ENCODE data around the gene PTPRC.

PTPRC gene

GRCh38 chr1:198622001-198622400 lies 16.8 kb upstream of the PTPRC start:
- no peak overlapping the region for H3K4me3 ChIP-seq (ENCODE audit: low read depth in 1 of 2, low read length in 2 of 2)
- no peaks in the 10 kb centered on the region for H3K9me3 ChIP-seq (ENCODE audit: control insufficient read depth in 1 of 2, low read length in 2 of 2)
- H3K4me1 ChIP-seq (ENCODE audit: control insufficient read depth in 1 of 2, insufficient read depth in 2 of 2, low read length in 2 of 2) = no peaks in the 10 kb centered on the region
- H3K36me3 ChIP-seq (ENCODE audit: control insufficient read depth in 1 of 2, insufficient read depth in 2 of 2, low read length in 2 of 2) = no peaks in the 10 kb centered on the region
- no peaks in the 10 kb centered on the region for H3K27me3 ChIP-seq (ENCODE audit: low read depth, low read length)
- H3K27ac ChIP-seq (ENCODE audit: low read length) = no peak overlapping the region

GRCh38 chr1:198623752-198624647 lies 14.8 kb upstream of the PTPRC start:
- H3K27ac ChIP-seq (ENCODE audit: low read length) = no peak overlapping the region
- no peak overlapping the region for H3K4me3 ChIP-seq (ENCODE audit: low read depth in 1 of 2, low read length in 2 of 2)
- H3K27me3 ChIP-seq (ENCODE audit: low read depth, low read length) = no peaks in the 10 kb centered on the region
- no peaks in the 10 kb centered on the region for H3K4me1 ChIP-seq (ENCODE audit: control insufficient read depth in 1 of 2, insufficient read depth in 2 of 2, low read length in 2 of 2)
- H3K9me3 ChIP-seq (ENCODE audit: control insufficient read depth in 1 of 2, low read length in 2 of 2) = no peaks in the 10 kb centered on the region
- H3K36me3 ChIP-seq (ENCODE audit: control insufficient read depth in 1 of 2, insufficient read depth in 2 of 2, low read length in 2 of 2) = no peaks in the 10 kb centered on the region

DNA sequence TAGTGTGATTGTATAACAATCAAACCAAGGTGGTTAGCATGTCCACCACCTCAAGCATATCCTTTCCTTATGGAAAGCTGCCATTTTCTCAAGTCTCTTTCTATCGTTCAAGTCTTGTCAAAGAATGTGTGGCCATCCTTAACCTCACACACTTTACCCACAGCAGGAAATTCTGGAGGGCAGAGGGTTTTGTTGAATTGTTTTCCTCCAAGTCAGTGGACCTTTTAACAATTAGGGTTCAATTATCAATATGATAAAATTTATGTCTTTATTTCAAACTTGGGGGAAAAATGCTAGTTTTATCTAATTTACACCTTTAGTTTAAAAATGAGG lies 14.2 kb upstream of the PTPRC start:
- no peaks in the 10 kb centered on the region for H3K4me1 ChIP-seq (ENCODE audit: control insufficient read depth in 1 of 2, insufficient read depth in 2 of 2, low read length in 2 of 2)
- no peaks in the 10 kb centered on the region for H3K27me3 ChIP-seq (ENCODE audit: low read depth, low read length)
- no peak overlapping the region for H3K27ac ChIP-seq (ENCODE audit: low read length)
- no peaks in the 10 kb centered on the region for H3K36me3 ChIP-seq (ENCODE audit: control insufficient read depth in 1 of 2, insufficient read depth in 2 of 2, low read length in 2 of 2)
- H3K4me3 ChIP-seq (ENCODE audit: low read depth in 1 of 2, low read length in 2 of 2) = no peak overlapping the region
- no peaks in the 10 kb centered on the region for H3K9me3 ChIP-seq (ENCODE audit: control insufficient read depth in 1 of 2, low read length in 2 of 2)

DNA sequence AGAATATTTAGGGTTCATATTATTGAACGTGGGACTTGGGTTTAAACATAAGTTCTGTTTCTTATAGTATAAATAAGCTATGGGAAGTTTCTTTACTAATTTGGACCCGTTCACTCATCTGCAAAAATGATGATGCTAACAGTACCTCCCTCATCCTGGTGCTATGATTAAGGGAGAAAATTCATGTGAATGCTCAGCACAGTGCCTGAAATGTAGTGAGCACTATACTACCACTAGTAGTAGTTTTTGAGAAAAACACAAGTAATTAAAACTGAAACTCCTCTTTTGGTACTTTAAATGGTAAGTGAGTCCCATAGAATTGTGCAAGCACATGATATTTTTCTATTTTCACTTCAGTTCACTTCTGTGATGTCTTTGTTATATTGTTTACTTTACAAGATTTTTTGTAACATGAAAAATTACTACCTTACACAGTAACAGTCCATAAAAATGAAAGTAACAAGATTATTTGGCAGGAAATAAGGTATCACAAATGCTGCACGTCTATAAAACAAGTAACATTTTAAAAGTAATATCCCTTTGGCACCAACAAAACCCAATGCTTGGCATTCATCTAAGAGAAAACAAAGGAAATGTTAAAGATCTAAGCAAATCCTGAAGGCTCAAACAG lies 11.3 kb upstream of the PTPRC start:
- no peaks in the 10 kb centered on the region for H3K27me3 ChIP-seq (ENCODE audit: low read depth, low read length)
- no peak overlapping the region for H3K4me3 ChIP-seq (ENCODE audit: low read depth in 1 of 2, low read length in 2 of 2)
- no peaks in the 10 kb centered on the region for H3K9me3 ChIP-seq (ENCODE audit: control insufficient read depth in 1 of 2, low read length in 2 of 2)
- H3K36me3 ChIP-seq (ENCODE audit: control insufficient read depth in 1 of 2, insufficient read depth in 2 of 2, low read length in 2 of 2) = no peaks in the 10 kb centered on the region
- no peak overlapping the region for H3K27ac ChIP-seq (ENCODE audit: low read length)
- no peaks in the 10 kb centered on the region for H3K4me1 ChIP-seq (ENCODE audit: control insufficient read depth in 1 of 2, insufficient read depth in 2 of 2, low read length in 2 of 2)

- Histone ChIP-seq H3K9me3 (ENCODE audit: control insufficient read depth in 1 of 2, low read length in 2 of 2) (no peaks in the 10 kb centered on the region), H3K27ac (ENCODE audit: low read length) (no peak overlapping the region), H3K4me1 (ENCODE audit: control insufficient read depth in 1 of 2, insufficient read depth in 2 of 2, low read length in 2 of 2) (no peaks in the 10 kb centered on the region), H3K27me3 (ENCODE audit: low read depth, low read length) (no peaks in the 10 kb centered on the region), H3K36me3 (ENCODE audit: control insufficient read depth in 1 of 2, insufficient read depth in 2 of 2, low read length in 2 of 2) (no peaks in the 10 kb centered on the region), H3K4me3 (ENCODE audit: low read depth in 1 of 2, low read length in 2 of 2) (no peak overlapping the region)
Measured at GRCh38 chr1:198628067-198628455, 10.8 kb upstream of the PTPRC start.

- Histone ChIP-seq H3K9me3 (ENCODE audit: control insufficient read depth in 1 of 2, low read length in 2 of 2) (no peaks in the 10 kb centered on the region), H3K4me1 (ENCODE audit: control insufficient read depth in 1 of 2, insufficient read depth in 2 of 2, low read length in 2 of 2) (no peaks in the 10 kb centered on the region), H3K27me3 (ENCODE audit: low read depth, low read length) (no peaks in the 10 kb centered on the region), H3K36me3 (ENCODE audit: control insufficient read depth in 1 of 2, insufficient read depth in 2 of 2, low read length in 2 of 2) (no peaks in the 10 kb centered on the region), H3K27ac (ENCODE audit: low read length) (no peak overlapping the region), H3K4me3 (ENCODE audit: low read depth in 1 of 2, low read length in 2 of 2) (no peak overlapping the region)
Measured at GRCh38 chr1:198629610-198630009, 9.2 kb upstream of the PTPRC start.

DNA sequence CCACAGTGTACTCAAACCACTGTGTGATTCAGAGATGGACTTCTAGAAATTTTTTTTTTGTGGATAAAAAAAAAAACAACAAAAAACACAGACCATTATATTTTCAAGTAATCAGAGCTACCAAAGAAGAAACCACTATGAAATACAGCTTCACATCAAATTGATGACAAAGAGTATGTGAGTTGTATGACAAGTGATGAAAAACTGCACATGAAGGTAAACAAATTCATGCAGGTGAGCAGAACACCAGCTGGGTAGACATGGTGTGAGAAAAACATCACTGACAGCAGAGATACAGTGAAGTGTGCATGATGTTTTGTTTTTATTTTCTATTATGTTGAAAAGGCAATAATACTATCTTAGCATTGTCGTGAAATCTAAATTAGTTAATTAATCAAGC lies 8.0 kb upstream of the PTPRC start:
- H3K9me3 ChIP-seq (ENCODE audit: control insufficient read depth in 1 of 2, low read length in 2 of 2) = no peaks in the 10 kb centered on the region
- no peaks in the 10 kb centered on the region for H3K4me1 ChIP-seq (ENCODE audit: control insufficient read depth in 1 of 2, insufficient read depth in 2 of 2, low read length in 2 of 2)
- H3K27ac ChIP-seq (ENCODE audit: low read length) = no peak overlapping the region
- no peaks in the 10 kb centered on the region for H3K36me3 ChIP-seq (ENCODE audit: control insufficient read depth in 1 of 2, insufficient read depth in 2 of 2, low read length in 2 of 2)
- H3K4me3 ChIP-seq (ENCODE audit: low read depth in 1 of 2, low read length in 2 of 2) = no peak overlapping the region
- no peaks in the 10 kb centered on the region for H3K27me3 ChIP-seq (ENCODE audit: low read depth, low read length)

GRCh38 chr1:198631292-198631691 lies 7.5 kb upstream of the PTPRC start:
- H3K4me1 ChIP-seq (ENCODE audit: control insufficient read depth in 1 of 2, insufficient read depth in 2 of 2, low read length in 2 of 2) = no peaks in the 10 kb centered on the region
- H3K36me3 ChIP-seq (ENCODE audit: control insufficient read depth in 1 of 2, insufficient read depth in 2 of 2, low read length in 2 of 2) = no peaks in the 10 kb centered on the region
- no peaks in the 10 kb centered on the region for H3K9me3 ChIP-seq (ENCODE audit: control insufficient read depth in 1 of 2, low read length in 2 of 2)
- no peak overlapping the region for H3K27ac ChIP-seq (ENCODE audit: low read length)
- H3K4me3 ChIP-seq (ENCODE audit: low read depth in 1 of 2, low read length in 2 of 2) = no peak overlapping the region
- no peaks in the 10 kb centered on the region for H3K27me3 ChIP-seq (ENCODE audit: low read depth, low read length)

DNA sequence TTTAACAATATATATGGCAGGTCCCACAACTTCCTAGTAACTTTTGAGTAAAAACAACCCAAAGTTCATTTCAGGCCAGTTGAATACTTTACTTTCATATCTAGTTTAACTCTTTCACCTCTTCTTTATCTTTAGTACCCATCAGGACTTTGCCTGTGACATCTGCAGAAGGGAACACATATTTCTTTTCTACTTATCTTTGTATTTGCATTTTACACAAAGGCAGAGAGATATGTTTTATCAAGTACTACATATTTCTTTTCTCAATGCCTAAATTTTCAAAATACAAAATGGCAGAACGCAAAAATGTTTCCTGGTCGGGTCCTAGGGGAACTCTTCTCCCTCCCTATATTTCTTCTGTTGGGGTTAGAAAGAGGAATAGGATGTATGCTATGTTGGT lies 6.8 kb upstream of the PTPRC start:
- no peaks in the 10 kb centered on the region for H3K36me3 ChIP-seq (ENCODE audit: control insufficient read depth in 1 of 2, insufficient read depth in 2 of 2, low read length in 2 of 2)
- no peaks in the 10 kb centered on the region for H3K27me3 ChIP-seq (ENCODE audit: low read depth, low read length)
- no peak overlapping the region for H3K4me3 ChIP-seq (ENCODE audit: low read depth in 1 of 2, low read length in 2 of 2)
- no peaks in the 10 kb centered on the region for H3K9me3 ChIP-seq (ENCODE audit: control insufficient read depth in 1 of 2, low read length in 2 of 2)
- H3K27ac ChIP-seq (ENCODE audit: low read length) = no peak overlapping the region
- H3K4me1 ChIP-seq (ENCODE audit: control insufficient read depth in 1 of 2, insufficient read depth in 2 of 2, low read length in 2 of 2) = no peaks in the 10 kb centered on the region

DNA sequence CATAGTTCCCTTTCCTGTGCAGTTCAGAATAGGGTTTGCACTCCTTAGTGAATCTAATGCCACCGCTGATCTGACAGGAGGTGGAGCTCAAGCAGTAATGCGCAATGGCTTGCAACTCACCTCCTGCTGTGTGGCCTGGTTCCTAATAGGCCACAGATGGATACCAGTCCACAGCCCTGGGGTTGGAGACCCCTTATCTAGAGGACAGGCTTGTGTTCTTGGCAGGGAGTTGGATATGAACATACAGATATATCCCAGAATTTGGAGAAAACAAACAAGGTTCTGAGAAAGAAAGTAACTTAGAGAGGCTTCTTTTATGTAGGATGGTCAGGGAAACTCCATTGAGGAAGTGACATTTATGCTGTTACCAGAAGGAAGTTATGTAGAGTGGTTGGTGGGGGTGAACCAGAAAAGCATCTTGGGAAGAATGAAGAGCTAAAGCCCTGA lies 5.1 kb upstream of the PTPRC start:
- no peak overlapping the region for H3K27ac ChIP-seq (ENCODE audit: low read length)
- no peaks in the 10 kb centered on the region for H3K9me3 ChIP-seq (ENCODE audit: control insufficient read depth in 1 of 2, low read length in 2 of 2)
- no peak overlapping the region for H3K4me3 ChIP-seq (ENCODE audit: low read depth in 1 of 2, low read length in 2 of 2)
- H3K27me3 ChIP-seq (ENCODE audit: low read depth, low read length) = no peaks in the 10 kb centered on the region
- no peaks in the 10 kb centered on the region for H3K36me3 ChIP-seq (ENCODE audit: control insufficient read depth in 1 of 2, insufficient read depth in 2 of 2, low read length in 2 of 2)
- no peaks in the 10 kb centered on the region for H3K4me1 ChIP-seq (ENCODE audit: control insufficient read depth in 1 of 2, insufficient read depth in 2 of 2, low read length in 2 of 2)

DNA sequence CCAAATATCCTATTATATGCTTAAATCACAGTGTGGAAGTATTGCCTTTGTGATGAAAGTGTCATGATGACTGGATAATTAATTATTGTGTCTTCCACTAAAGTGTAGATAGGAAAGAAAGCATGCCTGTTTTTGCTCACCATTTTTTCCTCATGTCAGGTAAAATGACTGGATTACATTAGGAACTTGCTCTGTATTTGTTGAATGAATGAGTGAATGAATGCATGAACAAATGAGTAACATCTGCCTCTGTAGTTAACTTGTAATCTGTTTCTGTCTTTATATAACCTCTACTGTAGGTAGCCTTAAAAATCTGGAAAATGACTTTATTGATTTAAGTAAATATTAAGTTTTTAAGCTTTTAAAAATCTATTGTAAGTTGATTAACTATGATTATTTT lies 2.9 kb upstream of the PTPRC start:
- Histone ChIP-seq H3K4me1 (ENCODE audit: control insufficient read depth in 1 of 2, insufficient read depth in 2 of 2, low read length in 2 of 2) (no peaks in the 10 kb centered on the region), H3K27ac (ENCODE audit: low read length) (no peak overlapping the region)

DNA sequence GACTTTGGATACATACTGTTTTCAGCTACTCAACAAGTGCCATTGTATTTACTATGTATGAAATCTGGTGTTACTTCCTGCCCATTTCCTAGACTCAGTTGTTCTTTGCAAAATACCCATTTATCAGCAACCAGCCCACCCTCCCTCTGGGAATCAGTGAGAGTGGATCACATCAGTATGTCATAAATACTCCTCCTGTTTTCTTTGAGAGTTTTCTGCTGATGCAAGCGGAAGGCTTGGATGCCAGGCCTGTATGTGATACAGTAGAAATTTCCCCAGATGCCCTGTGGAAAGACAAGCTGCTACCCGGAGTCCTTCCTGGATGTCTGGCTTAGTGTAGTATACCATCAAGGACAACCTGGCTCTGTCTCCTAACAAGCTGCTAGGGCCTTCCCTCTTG lies 2.4 kb upstream of the PTPRC start:
- Histone ChIP-seq H3K27me3 (ENCODE audit: low read depth, low read length) (no peaks in the 10 kb centered on the region), H3K36me3 (ENCODE audit: control insufficient read depth in 1 of 2, insufficient read depth in 2 of 2, low read length in 2 of 2) (no peaks in the 10 kb centered on the region), H3K27ac (ENCODE audit: low read length) (no peak overlapping the region), H3K4me3 (ENCODE audit: low read depth in 1 of 2, low read length in 2 of 2) (no peak overlapping the region), H3K4me1 (ENCODE audit: control insufficient read depth in 1 of 2, insufficient read depth in 2 of 2, low read length in 2 of 2) (no peaks in the 10 kb centered on the region), H3K9me3 (ENCODE audit: control insufficient read depth in 1 of 2, low read length in 2 of 2) (no peaks in the 10 kb centered on the region)

More for the DNA sequence above, 2.9 kb upstream of the PTPRC start:
- Histone ChIP-seq H3K27me3 (ENCODE audit: low read depth, low read length) (no peaks in the 10 kb centered on the region), H3K36me3 (ENCODE audit: control insufficient read depth in 1 of 2, insufficient read depth in 2 of 2, low read length in 2 of 2) (no peaks in the 10 kb centered on the region), H3K9me3 (ENCODE audit: control insufficient read depth in 1 of 2, low read length in 2 of 2) (no peaks in the 10 kb centered on the region), H3K4me3 (ENCODE audit: low read depth in 1 of 2, low read length in 2 of 2) (no peak overlapping the region)

All from muscle layer of duodenum (tissue), 2 donors.